Hematopoietic multipotent progenitor cell (in vitro differentiated cells): ENCODE measurements around the gene GIT1. TPM values are rescaled to one million over a fixed set of nuclear protein-coding genes. Genes with fewer than 3 reads are reported as not detected.
"Not testable (repeated sequence)": the region's sequence is repeated elsewhere in the genome, so short reads cannot be mapped to it uniquely, and the experiment has no call there.

Experiments
- DNase-seq, 3 donors: peaks; one replicate each; pipeline ENCODE4 v3.0.0-alpha.2; 2011 to 2015; ENCODE audit warnings: low read depth in 2 of 3, low spot score in 2 of 3
- total RNA-seq: library from RNA; depleted of rRNA; stranded (reverse); fragments of >200 nt; gene quantifications from one replicate; pipeline ENCODE4 v1.2.3, GENCODE V29; 2012

The GIT1 gene
- total RNA-seq, 1 donor: 64.1 TPM

DNA sequence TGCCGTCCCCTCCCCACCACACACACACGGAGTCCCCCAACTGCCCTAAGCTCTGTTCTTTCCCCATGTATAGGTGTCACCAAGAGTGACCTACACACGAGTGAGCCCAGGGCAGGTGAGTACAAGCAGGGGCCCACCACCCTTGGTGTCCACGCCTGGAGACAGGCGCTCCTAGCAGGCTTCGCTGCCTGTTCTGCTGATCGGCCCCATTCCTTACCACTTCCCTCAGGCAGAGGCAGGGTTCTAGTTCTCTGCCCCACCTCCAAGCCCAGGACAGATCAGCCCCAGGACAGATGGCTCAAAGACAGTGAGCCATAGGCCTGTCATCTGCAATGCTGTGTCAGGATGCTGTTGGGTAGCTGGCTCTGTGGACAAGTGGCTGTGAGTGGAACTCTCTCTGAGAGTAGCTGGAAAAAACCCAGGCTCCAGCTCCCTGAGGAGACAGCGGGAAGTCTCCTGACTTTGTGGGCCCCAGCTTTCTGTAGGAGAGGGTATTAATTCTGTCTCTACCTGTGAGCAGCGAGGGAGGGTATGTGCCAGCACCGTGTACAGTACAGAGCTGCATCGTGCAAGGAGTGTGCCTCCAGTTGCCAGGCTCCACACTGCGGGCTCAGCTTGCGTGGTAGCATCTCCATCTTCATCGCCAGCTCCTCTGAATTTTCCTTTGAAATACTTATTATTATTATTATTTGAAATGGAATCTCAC is 20.1 kb downstream of the GIT1 start:
- DNase-seq: no peak

DNA sequence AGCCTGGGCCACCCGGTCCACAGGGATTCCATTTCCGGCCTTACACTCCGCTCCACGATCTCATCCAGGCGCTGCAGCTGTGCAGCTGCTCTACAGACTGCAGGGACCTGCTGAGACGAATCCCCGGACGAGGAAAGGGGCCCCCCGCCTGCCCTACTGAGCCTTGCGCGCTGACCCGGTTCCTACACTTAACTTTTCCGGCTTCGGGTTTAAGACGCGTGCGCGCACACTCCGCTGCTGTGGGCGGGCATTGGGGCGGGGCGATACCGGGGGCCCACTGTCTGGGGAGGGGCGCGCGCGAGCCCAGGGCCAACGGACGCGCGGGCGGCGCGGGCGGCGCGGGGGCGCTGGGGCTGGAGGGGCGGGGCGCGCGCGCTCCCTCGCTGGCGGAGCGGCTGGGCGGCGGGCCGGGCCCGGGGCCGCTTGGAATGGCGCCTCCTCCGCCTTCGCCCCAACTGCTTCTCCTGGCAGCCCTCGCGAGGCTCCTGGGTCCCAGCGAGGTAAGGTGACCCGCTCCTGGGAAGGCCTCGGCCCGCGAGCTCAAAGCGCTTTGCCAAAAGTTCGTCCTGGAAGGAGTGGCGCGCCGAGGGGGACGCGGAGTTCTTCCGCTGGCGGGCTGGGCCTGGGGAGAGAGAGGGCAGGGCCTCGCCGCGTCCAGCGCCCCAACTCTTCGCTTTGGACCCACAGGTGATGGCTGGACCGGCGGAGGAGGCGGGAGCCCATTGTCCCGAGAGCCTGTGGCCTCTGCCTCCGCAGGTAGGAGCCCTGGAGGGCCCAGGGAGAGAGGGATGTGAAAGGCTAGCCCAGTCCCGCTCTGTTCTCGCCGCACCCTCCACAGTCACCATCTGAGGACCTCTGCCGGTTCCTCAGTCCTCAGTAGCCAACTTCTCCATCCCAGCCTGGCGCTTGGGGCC is 20.9 kb downstream of the GIT1 start, which contains the start of gene TP53I13:
Gene TP53I13, plus strand, starts transcription at position 371 of the 914 bp plus-strand sequence. Its CDS starts 58 bp downstream, at position 429.
- peak; percentile 66 to 88 (median 86) for DNase-seq

DNA sequence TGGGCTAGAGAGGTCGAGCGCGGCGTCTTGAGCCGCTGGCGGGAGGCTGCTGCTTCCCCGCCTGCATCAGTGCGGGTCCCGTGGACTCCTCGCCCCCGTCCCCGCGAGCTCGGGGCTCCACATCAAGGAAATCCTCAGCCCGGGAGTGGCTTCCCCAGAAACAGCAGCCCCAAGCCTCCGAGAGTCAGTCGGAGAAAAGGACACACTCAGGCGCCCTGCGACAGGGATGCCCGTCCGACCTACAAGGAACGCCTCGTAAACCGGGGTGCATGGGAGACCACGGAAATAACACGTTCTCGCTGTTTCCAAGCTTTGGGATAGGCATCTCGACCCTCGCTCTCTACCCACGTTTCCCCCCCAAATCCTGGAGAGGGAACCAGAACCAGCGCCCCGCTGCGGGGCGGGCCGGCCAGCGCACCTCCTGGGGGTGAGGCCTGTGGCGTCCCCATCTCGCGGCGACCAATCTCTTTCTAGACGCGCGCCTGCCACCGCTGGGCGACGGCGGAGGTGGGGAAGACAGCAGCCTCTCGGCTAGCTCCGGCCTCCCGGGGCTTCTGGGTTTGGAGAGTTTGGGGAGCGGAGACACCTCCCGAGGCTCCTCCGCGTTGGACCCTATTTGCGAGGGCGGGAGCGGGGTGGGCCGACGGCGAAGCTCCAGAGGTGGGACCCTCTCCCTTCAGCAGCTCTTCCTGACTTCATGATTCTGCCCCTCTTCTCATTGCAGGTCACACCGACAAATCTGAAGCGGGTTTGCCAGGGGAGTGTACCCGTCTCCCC is 21.7 kb downstream of the GIT1 start:
- peak; percentile 55 to 81 (median 78) for DNase-seq

DNA sequence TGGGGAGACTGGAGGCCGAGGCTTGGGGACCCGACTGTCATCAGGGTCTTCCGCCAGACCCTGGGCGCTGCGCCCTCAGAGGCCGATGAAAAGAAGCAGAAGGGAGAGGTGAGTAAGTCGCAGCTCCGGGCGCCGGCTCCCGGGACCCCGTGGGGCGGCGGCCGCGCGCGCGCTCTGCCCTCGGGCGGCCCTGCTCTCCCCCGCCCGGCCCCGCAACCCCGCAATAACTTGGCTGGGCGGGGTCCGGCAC is 22.2 kb downstream of the GIT1 start:
- DNase-seq: no peak

DNA sequence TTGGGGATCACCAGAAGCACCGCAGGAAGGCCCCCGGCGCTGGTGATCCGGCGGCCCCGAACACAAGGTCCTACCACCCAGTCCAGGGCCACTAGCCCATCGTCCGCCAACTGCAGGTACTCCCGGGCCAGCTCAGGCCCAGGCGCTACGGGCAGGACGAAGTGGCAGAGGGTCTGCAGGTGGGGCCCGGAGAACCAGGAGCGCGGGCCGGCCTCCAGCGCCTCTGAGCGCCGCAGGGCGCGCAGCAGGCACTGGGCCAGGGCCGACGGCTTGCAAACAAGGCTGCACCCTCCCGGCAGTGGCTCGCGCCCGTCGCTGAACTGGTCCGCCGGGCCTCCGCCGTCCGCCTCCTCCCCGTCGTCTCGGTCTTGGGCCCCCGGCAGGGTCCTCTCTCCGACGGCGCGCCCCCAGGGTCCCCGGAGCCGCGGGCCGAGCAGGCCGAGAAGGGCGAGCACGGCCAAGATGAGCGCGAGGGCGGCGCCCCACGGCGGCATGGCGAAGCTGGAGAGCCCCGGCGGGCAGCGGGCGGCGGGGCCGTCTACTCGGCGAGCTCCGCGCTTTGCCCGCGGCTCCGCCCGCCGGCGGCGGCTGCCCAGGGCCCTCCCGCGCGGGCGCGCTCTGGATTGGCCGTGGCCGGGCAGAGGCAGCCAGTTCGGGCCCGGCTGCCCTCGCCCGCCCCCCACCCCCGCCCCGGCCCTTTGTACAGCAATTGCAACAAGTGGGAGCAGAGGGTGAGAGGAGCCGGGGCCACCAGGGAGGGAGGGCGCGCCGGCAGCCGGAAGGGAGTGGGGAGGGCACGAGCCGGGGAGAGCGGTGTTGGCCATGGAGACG is 22.8 kb downstream of the GIT1 start, which contains the start of gene ABHD15:
Gene ABHD15, minus strand, starts transcription at position 565 of the 831 bp plus-strand sequence. Its CDS starts 71 bp downstream, at position 494.
- peak in 2 of 3 donors; percentile 65 to 73 for DNase-seq

DNA sequence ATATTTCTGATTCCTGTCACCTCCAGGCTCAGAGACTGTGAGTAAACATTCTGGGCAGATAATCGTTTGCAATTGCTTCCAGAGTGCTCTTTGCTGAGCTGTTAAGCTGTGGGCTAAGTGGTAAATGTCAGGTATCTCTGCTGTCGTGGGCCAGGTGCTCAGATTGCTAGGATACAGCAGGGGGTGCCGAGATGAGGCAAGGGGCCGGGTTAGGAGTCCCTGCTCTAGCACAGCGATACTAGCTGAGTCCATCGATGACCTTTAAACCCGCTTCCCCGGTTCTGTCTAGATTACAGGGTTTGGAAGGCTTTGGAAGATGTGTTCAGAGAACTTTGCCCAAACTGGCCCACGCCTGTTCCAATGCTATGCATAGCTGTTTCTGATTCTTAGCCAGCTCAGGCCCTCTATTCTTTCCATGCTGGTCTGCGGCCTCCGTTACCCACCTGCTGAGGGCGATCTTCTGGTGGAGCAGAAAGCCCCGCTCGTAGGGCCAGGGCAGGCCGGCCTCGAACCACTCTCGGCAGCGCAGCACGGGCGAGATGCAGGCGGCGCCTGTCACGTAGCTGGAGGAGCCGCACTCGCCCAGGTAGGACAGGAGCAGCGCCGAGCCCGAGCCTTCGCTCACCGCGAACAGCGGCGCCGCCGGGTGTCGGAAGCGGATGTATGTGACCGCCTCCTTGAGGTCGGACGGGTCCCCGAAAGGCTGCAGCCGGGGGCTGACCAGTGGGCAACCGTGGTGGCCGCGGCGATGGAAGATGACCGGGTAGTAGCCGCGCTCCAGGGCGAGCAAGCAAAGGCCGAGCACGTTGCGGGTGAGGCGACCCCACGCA is 23.6 kb downstream of the GIT1 start:
- DNase-seq: peak in 1 of 3 donors; percentile 43

DNA sequence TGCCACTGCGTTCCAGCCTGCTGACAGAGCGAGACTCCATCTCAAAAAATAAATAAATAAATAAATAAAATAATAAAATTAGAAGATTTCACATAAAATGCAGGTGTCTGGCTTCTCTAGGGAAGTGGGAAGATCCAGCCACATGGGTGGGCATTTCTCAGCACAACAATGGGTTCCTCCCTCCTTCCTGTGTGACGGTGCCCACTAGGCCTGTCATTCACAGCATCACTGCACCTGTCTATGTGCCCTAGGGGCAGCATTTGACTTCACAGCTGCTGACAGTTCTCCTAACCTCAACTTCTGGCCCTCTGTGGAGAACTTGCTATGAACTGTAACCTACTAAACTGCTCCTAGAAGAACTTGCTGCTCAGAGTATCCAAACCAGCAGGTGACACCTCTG is 25.6 kb downstream of the GIT1 start:
- no peak for DNase-seq

DNA sequence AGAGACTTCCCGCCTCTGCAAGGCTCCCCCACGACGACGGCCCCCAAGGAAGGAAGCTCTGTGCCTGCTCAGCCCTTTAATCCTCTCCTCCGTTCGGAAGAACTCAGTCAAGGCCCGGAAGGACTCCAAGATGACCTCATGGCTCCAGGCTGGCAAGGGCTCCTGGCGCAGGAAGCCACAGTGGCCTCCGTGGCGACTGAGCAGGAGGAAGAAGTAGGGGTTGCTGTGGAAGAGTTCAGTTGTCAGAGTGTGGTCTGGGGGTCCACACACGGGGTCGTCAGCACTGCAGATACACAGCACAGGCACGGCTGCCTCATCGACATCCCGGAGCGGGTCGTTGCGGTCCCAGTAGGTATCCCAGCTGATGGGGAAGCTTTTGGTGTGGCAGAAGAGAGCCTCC is 26.8 kb downstream of the GIT1 start:
- no peak for DNase-seq

DNA sequence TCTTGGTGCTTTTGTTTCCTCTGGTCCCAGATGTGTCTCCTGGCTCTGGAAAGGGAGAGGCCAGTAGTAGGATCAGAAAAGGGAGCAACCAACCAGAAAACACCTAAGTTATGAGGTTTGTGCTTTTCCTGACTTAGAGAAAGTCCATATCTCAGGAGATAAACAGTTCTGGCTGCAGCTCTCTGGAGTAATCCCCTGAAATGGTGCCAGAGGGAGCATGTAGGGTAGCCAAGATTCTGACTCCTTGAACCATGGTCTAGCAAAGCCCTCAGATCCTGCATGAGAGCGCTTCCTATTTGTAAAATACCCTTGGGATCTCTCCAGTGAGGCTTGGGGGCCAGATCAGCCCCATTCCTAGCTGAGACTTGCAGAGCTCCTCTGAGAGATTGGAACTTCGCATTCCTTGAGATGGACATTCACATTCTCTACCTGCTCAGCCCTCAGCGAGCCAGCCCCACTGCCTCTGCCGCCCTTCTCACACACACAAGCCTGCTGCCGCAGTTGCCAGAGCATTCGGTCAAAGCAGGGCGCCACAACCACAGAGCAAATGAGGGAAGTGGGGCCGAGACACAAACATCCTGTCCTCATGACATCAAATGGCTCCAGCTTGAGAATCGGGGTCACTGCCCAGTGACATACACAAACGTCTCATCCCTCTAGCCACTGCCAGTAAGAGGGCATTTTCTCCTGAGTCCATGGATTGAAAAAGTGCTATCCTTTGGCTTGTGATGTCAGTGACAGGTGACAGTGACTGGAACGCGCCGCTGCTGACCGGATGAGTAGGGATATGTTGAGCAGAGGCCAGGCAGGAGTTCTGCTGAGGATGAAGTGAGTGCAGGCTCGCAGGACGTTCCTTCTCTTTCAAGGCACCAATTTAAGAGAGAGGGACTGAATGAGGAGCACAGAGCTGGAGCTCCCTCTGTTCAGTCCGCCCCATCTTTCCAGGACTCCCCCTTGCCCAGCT is 27.6 kb downstream of the GIT1 start:
- peak in 1 of 3 donors; percentile 64 for DNase-seq

DNA sequence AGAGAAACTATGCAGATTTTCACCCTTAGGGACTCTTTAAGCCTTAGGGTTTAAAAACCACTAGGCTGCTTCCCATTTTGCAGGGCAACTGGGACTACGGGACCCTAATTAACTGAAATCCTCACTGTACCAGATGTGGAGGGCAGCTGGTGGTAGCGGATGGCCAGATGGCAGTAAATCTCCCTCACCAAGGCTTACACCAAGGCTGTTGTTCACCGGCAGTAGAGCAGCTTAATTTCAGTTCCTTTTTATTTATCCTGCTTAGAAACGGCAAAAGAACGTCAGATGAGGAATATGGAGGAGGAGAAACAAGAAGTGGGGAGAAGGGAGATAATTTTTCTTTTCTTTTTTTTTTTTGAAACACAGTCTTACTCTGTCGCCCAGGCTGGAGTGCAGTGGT is 29.1 kb downstream of the GIT1 start:
- peak in 2 of 3 donors; percentile 38 to 68 for DNase-seq

DNA sequence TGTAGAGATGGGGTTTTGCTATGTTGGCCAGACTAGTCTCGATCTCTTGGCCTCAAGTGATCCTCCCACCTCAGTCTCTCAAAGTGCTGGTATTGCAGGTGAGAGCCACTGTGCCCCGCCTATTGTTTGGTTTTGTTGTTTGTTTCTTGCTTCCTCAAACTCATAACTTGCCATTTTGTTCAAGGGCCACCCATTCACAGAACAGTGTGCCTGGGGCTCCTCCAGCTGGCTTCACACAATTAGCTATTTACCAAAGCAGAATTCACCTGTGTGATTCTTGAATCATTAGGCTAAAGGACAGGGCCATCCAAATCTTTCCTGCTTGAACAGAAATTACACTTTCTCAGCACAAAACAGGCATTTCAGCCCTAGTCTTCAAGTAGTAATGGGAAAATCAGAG is 29.8 kb downstream of the GIT1 start:
- DNase-seq: no peak

DNA sequence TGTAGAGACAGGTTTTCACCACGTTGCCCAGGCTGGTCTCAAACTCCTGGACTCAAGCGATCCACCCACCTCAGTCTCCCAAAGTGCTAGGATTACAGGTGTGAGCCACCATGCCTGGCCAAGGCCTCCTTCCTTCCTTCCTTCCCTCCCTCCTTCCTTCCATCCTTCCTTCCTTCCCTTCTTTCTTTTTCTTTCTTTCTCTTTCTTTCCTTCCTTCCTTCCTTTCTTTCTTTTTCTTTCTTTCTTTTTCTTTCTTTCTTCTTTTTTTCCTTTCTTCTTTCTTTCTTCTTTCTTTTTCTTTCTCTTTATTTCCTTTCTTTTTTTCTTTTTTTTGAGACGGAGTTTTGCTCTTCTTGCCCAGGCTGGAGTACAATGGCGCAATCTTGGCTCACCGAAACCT is 31.3 kb downstream of the GIT1 start:
- DNase-seq: not testable (repeated sequence)

DNA sequence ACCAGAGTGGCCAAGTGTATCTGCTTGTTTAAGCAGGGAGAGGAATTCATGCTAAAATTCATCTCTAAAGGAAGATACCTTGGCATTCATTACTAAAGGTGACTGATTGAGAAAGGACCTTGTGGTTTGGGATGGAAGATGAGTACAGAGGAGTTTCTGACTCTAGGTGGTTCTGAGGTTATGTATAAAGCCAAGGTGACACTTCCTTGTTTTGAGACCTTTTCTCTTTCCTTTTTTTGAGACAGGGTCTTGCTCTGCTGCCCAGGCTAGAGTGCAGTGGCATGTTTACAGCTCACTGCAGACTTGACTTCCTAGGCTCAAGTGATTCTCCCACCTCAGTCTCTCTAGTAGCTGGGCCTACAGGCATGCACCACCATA is 31.7 kb downstream of the GIT1 start:
- no peak for DNase-seq

DNA sequence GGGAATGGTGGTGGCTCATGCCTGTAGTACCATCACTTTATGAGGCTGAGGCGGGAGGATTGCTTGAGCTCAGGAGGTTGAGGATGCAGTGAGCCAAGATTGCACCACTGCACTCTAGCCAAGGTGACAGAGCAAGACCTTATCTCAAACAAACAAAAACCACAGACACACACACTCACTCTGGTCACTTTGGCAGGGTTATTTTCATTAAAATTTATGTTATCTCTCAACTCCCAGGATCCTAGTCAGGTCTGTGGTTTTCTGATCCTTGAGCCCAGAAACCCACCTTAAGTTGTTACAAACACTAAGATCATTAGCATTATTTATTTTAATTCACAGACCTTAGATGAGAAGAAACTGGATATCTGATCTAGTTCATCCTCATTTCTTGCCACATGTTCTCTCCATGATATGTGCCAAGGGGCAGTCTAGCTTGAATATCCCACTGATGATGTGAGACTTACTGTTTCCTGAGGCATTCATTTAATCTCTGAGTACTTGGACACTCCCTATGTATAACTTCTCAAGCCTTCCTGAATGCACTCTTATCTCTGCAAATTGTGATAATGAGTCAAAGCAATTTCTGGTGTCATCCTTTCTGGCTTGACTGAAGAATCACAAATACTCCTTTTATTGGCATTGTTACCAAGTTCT is 32.2 kb downstream of the GIT1 start:
- peak in 1 of 3 donors; percentile 29 for DNase-seq

DNA sequence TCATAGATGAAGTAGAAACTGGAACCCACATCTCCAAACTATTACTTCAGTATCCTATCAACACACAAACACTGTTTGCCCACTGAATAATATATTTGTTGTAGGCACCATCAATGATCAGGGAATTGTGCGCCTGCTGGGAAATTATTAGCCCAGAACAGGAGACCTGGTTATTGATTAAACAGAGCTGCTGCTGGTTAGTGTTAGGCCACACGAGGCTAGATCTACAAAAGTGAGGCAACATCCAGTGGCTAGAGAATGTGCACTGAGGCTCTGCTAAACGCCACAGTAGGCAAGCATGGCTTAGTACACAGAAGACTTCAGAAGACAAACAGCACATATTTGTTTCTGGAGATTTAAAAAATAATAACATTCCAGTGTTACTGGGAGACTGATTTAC is 33.6 kb downstream of the GIT1 start:
- no peak for DNase-seq

DNA sequence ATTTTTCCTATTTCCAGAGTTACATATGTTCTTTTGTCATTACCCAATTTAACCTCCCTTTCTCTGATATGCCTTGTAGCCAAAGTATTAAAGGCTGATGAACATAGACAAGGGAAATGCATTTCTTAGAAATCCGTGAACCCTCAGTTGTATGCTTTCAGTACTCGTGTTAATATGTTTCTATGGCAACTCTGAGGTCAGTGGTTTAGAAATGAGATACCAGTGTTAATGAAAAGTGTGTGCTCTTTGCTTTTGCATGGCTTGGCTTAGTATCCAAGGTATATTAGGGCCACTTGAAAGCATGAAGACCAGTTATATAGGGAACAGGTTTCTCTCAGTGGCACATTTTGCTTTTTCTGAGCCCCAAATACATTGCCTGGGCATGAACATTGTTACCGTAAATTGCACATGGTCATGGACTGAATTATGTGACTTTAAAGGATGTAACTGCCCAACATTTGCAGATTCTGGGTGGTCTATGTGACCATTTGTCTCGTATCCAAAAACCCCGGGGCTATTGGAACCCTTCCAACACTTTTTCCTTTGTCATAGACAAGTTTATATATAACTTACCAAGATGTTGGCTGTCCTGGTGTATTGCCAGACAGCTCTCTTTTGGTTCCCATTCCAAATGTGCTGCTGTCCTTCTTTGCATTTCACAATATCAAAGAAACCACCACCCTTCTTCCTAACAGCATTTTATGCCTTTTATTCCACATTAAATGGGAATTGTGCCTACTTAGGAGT is 40.1 kb downstream of the GIT1 start:
- peak in 1 of 3 donors; percentile 42 for DNase-seq

DNA sequence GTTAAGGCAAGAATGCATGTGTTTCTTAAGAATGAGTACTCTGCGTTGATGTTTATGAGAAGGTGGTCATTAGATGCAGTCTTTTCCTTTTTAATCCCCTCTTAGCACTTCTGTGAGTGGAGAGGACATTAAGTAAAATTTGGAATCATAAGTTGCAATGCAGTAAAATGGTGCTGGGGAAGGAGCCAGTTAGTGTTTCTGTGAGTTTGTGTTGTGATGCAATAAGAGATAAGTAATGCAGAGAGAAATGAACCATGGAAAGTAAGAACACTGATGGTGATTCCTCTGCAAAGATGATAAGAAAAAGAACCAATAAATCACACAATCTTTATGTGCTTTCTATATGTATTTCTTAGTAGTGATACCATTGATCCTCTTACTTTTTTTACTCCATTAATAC is 42.6 kb downstream of the GIT1 start:
- no peak for DNase-seq
